GM10266 (cell line): ENCODE data around the gene THAP8.
A peak's percentile ranks its signal among the peaks of the same experiment; 100 is the strongest.

Experiments used
- DNase-seq: peaks from one replicate; pipeline ENCODE4 v3.0.0; 2012; ENCODE audit errors: extremely low spot score
- CTCF ChIP-seq: IDR thresholded peaks from 2 replicates; pipeline ENCODE4 v1.5.1; 2012; ENCODE audit warnings: mild to moderate bottlenecking, low read depth; ENCODE audit not compliant: control insufficient read depth, insufficient read depth; ENCODE audit errors: missing control alignments

Gene THAP8

GRCh38 chr19:36093687-36094086 is 39.6 kb upstream of the THAP8 start:
- TF ChIP-seq CTCF: no peak
- peak; percentile 65 for DNase-seq

- TF ChIP-seq CTCF: no peak
- DNase-seq: peak; percentile 79
Measured at GRCh38 chr19:36093146-36093662, 39.1 kb upstream of the THAP8 start.

- TF ChIP-seq CTCF: no peak
- no peak for DNase-seq
Measured at GRCh38 chr19:36092566-36092965, 38.5 kb upstream of the THAP8 start.

GRCh38 chr19:36090910-36091695 is 37.0 kb upstream of the THAP8 start:
- DNase-seq: no peak
- TF ChIP-seq CTCF: no peak

- no peak for DNase-seq
- no peak for TF ChIP-seq CTCF
Measured at GRCh38 chr19:36089847-36090246, 35.8 kb upstream of the THAP8 start.

GRCh38 chr19:36086326-36086725 is 32.2 kb upstream of the THAP8 start:
- no peak for TF ChIP-seq CTCF
- DNase-seq: no peak
